DMS53 treated with DMSO at 0.1 percent for 48 hours (cell line): ENCODE measurements around the gene FOXN4.

Experiments
- DNase-seq: peaks from one replicate; lab custom pipeline; 2025; ENCODE audit not compliant: unreplicated experiment; lab: John Stamatoyannopoulos, UW

Gene FOXN4

GRCh38 chr12:109284392-109284791 lies 24.7 kb downstream of the FOXN4 start:
- no peak for DNase-seq

DNA sequence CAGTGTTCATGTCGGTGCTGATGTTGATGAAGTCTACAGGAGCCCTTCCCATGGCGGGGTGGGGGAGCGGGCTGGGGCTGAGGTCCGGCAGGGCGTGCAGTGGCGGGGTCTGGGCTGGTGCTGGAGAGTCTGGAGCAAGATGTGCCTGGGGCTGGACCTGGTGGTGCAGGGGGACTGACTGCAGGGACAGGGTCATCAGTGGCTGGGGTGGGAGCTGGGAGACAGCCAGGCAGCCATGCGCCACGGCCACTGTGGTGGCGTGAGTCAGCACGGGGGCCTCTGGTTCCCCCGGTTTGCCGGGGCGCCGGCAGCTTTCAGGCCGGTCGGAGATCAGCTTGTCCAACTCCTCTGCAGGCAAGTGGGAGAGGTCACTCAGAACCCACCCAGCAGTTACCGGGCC lies 27.6 kb downstream of the FOXN4 start:
- DNase-seq, result no peak

DNA sequence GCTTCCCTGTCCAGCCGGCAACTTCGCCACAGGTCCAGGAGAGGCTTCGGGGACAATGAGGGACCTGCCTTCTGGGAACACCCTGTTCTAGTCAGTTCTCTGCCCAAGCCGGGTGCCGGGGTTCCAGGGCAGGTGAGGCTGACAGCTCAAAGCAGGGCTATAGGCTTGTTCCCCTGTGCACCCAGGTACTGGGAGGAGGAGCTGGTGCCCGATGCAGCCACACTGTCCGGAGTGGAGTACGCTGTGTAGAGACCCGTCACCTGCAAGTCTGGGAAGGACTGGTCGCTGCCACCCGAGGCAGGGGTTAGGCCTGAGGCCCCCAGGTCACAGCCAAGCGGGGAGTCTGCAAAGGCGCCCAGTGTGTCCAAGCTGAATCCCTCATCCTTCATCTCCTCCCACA lies 29.6 kb downstream of the FOXN4 start:
- no peak for DNase-seq

- DNase-seq, result no peak
Observed at GRCh38 chr12:109278912-109279311, 30.2 kb downstream of the FOXN4 start.

- no peak for DNase-seq
Observed at GRCh38 chr12:109277899-109278762, 31.0 kb downstream of the FOXN4 start.

DNA sequence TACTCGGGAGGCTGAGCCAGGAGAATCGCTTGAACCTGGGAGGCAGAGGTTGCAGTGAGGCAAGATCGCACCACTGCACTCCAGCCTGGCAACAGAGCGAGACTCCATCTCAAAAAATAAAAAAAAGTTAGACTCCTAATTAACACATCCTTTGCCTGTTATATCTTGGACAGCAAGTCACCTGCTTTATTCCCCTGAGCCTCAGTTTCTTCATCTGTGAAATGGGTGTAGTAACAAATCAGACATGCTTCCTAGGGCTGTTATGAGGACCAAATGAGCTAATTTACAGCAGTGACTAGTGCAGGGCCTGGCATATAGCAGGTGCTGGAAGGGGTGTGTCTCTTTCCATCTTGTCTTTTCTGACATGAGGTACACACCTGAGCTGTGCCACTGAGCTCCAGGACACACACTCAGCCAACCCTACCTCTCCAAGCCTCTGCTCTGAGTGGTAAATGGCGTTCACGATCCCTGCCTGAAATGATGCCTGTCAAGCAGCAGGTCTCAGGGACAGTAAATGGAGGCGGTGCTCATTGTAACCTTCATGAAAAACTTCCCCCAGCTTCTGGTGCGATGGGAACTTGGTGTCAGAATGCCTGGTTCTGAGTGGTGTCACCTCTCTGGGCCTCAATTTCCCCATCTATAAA lies 31.7 kb downstream of the FOXN4 start:
- DNase-seq, result no peak

DNA sequence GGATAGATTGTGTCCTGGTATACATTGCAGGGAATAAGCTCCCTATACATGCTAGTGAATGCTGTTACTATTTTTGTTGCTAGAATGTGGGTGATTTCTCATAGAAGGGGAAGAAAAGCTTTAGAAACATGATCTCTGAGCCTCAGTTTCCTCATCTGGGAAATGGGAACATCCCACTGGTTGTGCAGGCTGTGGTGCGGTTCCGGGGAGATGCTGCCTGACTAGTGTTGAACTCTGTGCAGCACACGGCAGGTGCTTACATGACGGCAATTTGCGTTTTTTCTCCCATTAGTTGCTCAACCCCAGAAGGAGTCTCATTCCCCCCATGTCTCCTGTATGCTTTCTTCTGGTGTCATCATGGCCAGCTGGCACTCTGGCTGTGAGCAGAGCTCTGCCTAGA lies 32.9 kb downstream of the FOXN4 start:
- no peak for DNase-seq

GRCh38 chr12:109275173-109275572 lies 33.9 kb downstream of the FOXN4 start:
- DNase-seq, result no peak

- DNase-seq, result no peak
Observed at GRCh38 chr12:109274381-109274780, 34.7 kb downstream of the FOXN4 start.

DNA sequence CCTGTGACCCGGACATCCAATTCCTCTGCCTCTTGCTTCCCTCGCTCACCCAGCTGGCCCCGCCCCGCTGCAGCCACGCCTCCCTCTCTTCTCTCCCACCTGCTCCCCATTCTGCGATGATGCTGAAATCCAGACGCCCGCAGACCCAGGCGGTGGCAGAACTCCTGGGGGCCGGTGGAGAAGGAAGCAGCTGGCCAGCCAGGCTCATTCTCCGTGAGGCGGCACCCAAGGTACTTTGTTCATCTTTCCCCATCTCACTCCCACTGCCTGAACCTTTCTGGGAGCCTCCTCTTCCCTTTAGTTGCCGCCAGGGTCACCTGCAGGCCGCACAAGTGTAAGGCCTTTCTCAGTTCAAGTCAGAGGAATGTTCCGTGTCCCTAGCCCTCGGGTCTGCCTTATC lies 35.7 kb downstream of the FOXN4 start:
- DNase-seq, result no peak

- DNase-seq, result no peak
Observed at GRCh38 chr12:109271418-109271817, 37.7 kb downstream of the FOXN4 start.

DNA sequence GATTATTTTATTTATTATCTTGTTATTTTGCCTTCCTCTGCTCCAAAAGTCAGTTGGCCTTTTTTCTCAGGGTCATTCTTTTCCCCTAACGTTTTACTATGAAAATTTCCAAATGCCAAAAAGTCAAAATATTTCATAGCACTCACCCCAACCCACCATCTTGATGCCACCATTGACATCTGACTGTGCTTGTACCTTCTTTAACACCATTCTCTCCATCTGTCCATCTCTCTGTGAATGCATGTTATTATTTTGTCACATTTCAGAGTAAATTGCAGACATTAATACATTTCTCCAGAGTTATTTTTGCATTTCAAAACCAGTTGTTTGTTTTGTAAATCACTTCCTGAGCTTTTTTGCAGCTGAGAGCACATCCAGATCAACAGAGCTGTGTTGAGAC lies 38.6 kb downstream of the FOXN4 start:
- no peak for DNase-seq

DNA sequence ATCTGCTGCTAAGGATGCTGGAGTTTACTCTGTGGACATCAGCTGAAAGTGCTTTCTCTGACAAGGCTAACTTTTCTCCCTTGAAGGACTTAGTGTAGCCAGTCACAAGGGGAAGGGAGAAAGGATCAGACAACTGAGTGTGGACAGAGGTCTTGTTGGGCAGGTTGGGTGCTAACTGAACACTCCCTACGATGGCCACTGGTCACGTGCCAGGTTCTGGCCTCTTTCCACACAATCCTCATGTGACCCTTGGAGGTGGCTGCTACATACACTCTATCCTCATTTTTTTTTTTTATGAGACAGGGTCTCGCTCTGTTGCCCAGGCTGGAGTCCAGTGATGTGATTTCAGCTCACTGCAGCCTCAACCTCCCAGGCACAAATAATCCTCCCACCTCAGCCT lies 39.7 kb downstream of the FOXN4 start:
- DNase-seq, result no peak

GRCh38 chr12:109268896-109269295 lies 40.2 kb downstream of the FOXN4 start:
- no peak for DNase-seq

- no peak for DNase-seq
Observed at GRCh38 chr12:109267361-109267760, 41.7 kb downstream of the FOXN4 start.

DNA sequence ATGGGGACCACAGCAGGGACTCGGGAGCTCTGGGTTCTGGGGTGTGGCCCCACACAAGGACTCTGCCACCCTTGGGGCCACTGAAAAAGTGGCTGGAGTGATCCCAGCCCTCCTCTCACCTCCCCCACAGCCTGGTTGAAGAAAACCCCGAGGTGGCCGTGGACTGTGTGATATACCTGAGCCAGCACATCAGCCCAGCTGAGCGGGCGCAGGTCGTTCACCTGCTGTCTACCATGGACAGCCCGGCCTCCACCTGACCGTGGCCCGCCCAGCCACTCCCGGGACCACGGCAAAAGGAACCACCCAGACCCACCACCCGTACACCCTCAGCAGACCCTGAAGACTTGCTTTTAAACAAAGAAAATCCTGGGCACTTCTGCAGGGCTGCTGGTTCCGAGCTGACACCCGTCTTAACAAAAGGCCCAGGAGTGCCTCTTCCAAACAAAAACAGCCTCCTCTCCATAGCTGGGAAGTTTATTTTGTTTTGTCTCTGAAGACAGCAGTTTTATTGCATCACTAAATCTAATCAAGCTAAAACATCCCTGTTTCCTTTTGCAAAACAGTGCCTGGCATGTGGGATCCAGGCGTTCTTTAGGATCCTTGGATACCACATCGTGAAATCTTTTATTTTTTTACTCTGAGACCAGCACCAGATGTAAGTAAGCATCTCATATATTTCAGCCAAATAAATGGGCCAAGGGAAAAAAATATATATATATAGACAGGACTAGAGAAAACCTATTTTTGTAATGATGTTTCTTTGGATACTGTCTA lies 42.8 kb downstream of the FOXN4 start:
- DNase-seq, result no peak

DNA sequence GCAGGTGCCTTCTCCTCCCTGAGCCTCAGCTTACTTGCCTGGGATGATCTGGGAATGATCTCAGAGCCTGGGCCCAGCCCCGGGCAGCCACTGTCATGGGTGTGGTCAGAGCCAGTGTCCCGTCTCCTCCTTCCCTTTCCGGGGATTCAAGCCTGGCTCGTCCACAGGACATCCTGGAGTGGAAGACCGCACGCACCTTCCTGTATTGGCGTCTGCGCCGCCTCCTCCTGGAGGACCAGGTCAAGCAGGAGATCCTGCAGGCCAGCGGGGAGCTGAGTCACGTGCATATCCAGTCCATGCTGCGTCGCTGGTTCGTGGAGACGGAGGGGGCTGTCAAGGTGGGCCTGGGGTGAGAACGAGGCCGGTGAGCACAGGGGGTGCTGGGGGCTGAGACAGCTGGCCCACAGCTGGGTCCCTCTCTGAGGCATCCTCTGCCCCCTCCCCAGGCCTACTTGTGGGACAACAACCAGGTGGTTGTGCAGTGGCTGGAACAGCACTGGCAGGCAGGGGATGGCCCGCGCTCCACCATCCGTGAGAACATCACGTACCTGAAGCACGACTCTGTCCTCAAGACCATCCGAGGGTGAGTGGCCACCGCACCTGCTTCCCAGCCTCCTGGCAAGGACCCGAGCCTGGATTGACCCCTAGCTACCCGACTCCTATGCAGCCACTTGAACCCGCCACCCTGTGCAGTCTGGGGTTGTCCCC lies 44.0 kb downstream of the FOXN4 start:
- DNase-seq, result no peak

GRCh38 chr12:109264095-109264942 lies 44.8 kb downstream of the FOXN4 start:
- peak; percentile 95 for DNase-seq

- no peak for DNase-seq
Observed at GRCh38 chr12:109263439-109263838, 45.6 kb downstream of the FOXN4 start.

DNA sequence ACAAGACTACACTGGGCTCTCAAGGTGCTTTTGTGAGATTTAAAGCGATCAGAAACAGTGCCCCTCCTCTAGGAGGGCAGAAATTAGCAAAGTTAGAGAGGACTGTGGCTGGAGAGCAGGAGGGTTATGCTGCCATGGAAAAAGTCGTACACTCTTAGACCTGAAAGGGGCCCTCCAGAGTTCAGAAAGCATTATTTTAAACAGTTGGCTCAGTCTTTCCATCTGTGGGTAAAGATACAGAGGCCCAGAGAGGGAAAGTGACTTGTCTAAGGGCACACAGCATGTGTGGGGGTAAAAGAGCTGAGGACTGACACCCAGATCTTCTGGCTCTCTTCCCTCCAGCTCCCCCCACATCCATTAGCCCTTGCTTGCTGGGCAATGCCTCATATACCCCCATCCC lies 47.1 kb downstream of the FOXN4 start:
- DNase-seq, result no peak
